Measurements from ENCODE around the gene DYNC1LI1.
"Not testable (repeated sequence)": the region's sequence is repeated elsewhere in the genome, so short reads cannot be mapped to it uniquely, and the experiment has no call there.

Gene DYNC1LI1

GRCh38 chr3:32553459-32553858 lies 17.2 kb downstream of the DYNC1LI1 start:
- no peaks in the 10 kb centered on the region for H3K9me3 ChIP-seq (ENCODE audit: control insufficient read depth, low read length)

GRCh38 chr3:32552013-32552412 lies 18.6 kb downstream of the DYNC1LI1 start:
- Histone ChIP-seq H3K4me3 (ENCODE audit: low read length) (no peak overlapping the region), H3K4me1 (ENCODE audit: control insufficient read depth, insufficient read depth, low read length) (no peaks in the 10 kb centered on the region), H3K9me3 (ENCODE audit: control insufficient read depth, low read length) (no peaks in the 10 kb centered on the region), H3K36me3 (ENCODE audit: control insufficient read depth, insufficient read depth, low read length) (no peaks in the 10 kb centered on the region), H3K9ac (ENCODE audit: low read length) (no peak overlapping the region), H3K27me3 (ENCODE audit: control insufficient read depth, insufficient read depth, low read length) (no peaks in the 10 kb centered on the region)

More at GRCh38 chr3:32553459-32553858, 17.2 kb downstream of the DYNC1LI1 start:
- Histone ChIP-seq H3K36me3 (ENCODE audit: control insufficient read depth, insufficient read depth, low read length) (no peaks in the 10 kb centered on the region), H3K4me3 (ENCODE audit: low read length) (no peak overlapping the region), H3K4me1 (ENCODE audit: control insufficient read depth, insufficient read depth, low read length) (peaks cover 5% of the 10 kb centered on the region), H3K27me3 (ENCODE audit: control insufficient read depth, insufficient read depth, low read length) (no peaks in the 10 kb centered on the region), H3K9ac (ENCODE audit: low read length) (no peak overlapping the region)

- no peaks in the 10 kb centered on the region for H3K27me3 ChIP-seq (ENCODE audit: control insufficient read depth, insufficient read depth, low read length)
- H3K9me3 ChIP-seq (ENCODE audit: control insufficient read depth, low read length) = no peaks in the 10 kb centered on the region
- H3K4me3 ChIP-seq (ENCODE audit: low read length) = no peak overlapping the region
- H3K9ac ChIP-seq (ENCODE audit: low read length) = no peak overlapping the region
- H3K36me3 ChIP-seq (ENCODE audit: control insufficient read depth, insufficient read depth, low read length) = no peaks in the 10 kb centered on the region
- no peaks in the 10 kb centered on the region for H3K4me1 ChIP-seq (ENCODE audit: control insufficient read depth, insufficient read depth, low read length)
Measured at GRCh38 chr3:32551496-32551895, 19.2 kb downstream of the DYNC1LI1 start.

GRCh38 chr3:32551087-32551486 lies 19.6 kb downstream of the DYNC1LI1 start:
- Histone ChIP-seq H3K4me1 (ENCODE audit: control insufficient read depth, insufficient read depth, low read length) (no peaks in the 10 kb centered on the region), H3K9ac (ENCODE audit: low read length) (no peak overlapping the region), H3K4me3 (ENCODE audit: low read length) (no peak overlapping the region), H3K36me3 (ENCODE audit: control insufficient read depth, insufficient read depth, low read length) (no peaks in the 10 kb centered on the region), H3K27me3 (ENCODE audit: control insufficient read depth, insufficient read depth, low read length) (no peaks in the 10 kb centered on the region), H3K9me3 (ENCODE audit: control insufficient read depth, low read length) (no peaks in the 10 kb centered on the region)

- H3K9me3 ChIP-seq (ENCODE audit: control insufficient read depth, low read length) = no peaks in the 10 kb centered on the region
- no peak overlapping the region for H3K4me3 ChIP-seq (ENCODE audit: low read length)
- H3K27me3 ChIP-seq (ENCODE audit: control insufficient read depth, insufficient read depth, low read length) = no peaks in the 10 kb centered on the region
- H3K36me3 ChIP-seq (ENCODE audit: control insufficient read depth, insufficient read depth, low read length) = no peaks in the 10 kb centered on the region
- H3K9ac ChIP-seq (ENCODE audit: low read length) = no peak overlapping the region
- no peaks in the 10 kb centered on the region for H3K4me1 ChIP-seq (ENCODE audit: control insufficient read depth, insufficient read depth, low read length)
Measured at GRCh38 chr3:32545305-32545704, 25.4 kb downstream of the DYNC1LI1 start.

- H3K9ac ChIP-seq (ENCODE audit: low read length) = no peak overlapping the region
- no peaks in the 10 kb centered on the region for H3K36me3 ChIP-seq (ENCODE audit: control insufficient read depth, insufficient read depth, low read length)
- no peaks in the 10 kb centered on the region for H3K4me1 ChIP-seq (ENCODE audit: control insufficient read depth, insufficient read depth, low read length)
- no peak overlapping the region for H3K4me3 ChIP-seq (ENCODE audit: low read length)
- H3K9me3 ChIP-seq (ENCODE audit: control insufficient read depth, low read length) = no peaks in the 10 kb centered on the region
- no peaks in the 10 kb centered on the region for H3K27me3 ChIP-seq (ENCODE audit: control insufficient read depth, insufficient read depth, low read length)
Measured at GRCh38 chr3:32544894-32545293, 25.8 kb downstream of the DYNC1LI1 start.

- H3K4me1 ChIP-seq (ENCODE audit: control insufficient read depth, insufficient read depth, low read length) = no peaks in the 10 kb centered on the region
- H3K27me3 ChIP-seq (ENCODE audit: control insufficient read depth, insufficient read depth, low read length) = no peaks in the 10 kb centered on the region
- no peaks in the 10 kb centered on the region for H3K9me3 ChIP-seq (ENCODE audit: control insufficient read depth, low read length)
- H3K9ac ChIP-seq (ENCODE audit: low read length) = no peak overlapping the region
- no peaks in the 10 kb centered on the region for H3K36me3 ChIP-seq (ENCODE audit: control insufficient read depth, insufficient read depth, low read length)
- no peak overlapping the region for H3K4me3 ChIP-seq (ENCODE audit: low read length)
Measured at GRCh38 chr3:32542807-32543206, 27.9 kb downstream of the DYNC1LI1 start.

GRCh38 chr3:32540899-32541298 lies 29.8 kb downstream of the DYNC1LI1 start:
- Histone ChIP-seq H3K4me1 (ENCODE audit: control insufficient read depth, insufficient read depth, low read length) (no peaks in the 10 kb centered on the region), H3K9me3 (ENCODE audit: control insufficient read depth, low read length) (no peaks in the 10 kb centered on the region), H3K9ac (ENCODE audit: low read length) (no peak overlapping the region), H3K4me3 (ENCODE audit: low read length) (no peak overlapping the region), H3K27me3 (ENCODE audit: control insufficient read depth, insufficient read depth, low read length) (no peaks in the 10 kb centered on the region), H3K36me3 (ENCODE audit: control insufficient read depth, insufficient read depth, low read length) (no peaks in the 10 kb centered on the region)

- Histone ChIP-seq H3K4me1 (ENCODE audit: control insufficient read depth, insufficient read depth, low read length) (no peaks in the 10 kb centered on the region), H3K36me3 (ENCODE audit: control insufficient read depth, insufficient read depth, low read length) (no peaks in the 10 kb centered on the region), H3K4me3 (ENCODE audit: low read length) (no peak overlapping the region), H3K9ac (ENCODE audit: low read length) (no peak overlapping the region), H3K9me3 (ENCODE audit: control insufficient read depth, low read length) (no peaks in the 10 kb centered on the region), H3K27me3 (ENCODE audit: control insufficient read depth, insufficient read depth, low read length) (no peaks in the 10 kb centered on the region)
Measured at GRCh38 chr3:32532434-32532833, 38.2 kb downstream of the DYNC1LI1 start.

GRCh38 chr3:32531010-32531647 lies 39.5 kb downstream of the DYNC1LI1 start:
- Histone ChIP-seq H3K4me1 (ENCODE audit: control insufficient read depth, insufficient read depth, low read length) (no peaks in the 10 kb centered on the region), H3K27me3 (ENCODE audit: control insufficient read depth, insufficient read depth, low read length) (no peaks in the 10 kb centered on the region), H3K4me3 (ENCODE audit: low read length) (no peak overlapping the region), H3K36me3 (ENCODE audit: control insufficient read depth, insufficient read depth, low read length) (no peaks in the 10 kb centered on the region), H3K9ac (ENCODE audit: low read length) (no peak overlapping the region), H3K9me3 (ENCODE audit: control insufficient read depth, low read length) (no peaks in the 10 kb centered on the region)

GRCh38 chr3:32525720-32526119 lies 44.9 kb downstream of the DYNC1LI1 start:
- no peaks in the 10 kb centered on the region for H3K9me3 ChIP-seq (ENCODE audit: control insufficient read depth, low read length)
- H3K4me1 ChIP-seq (ENCODE audit: control insufficient read depth, insufficient read depth, low read length) = no peaks in the 10 kb centered on the region
- H3K9ac ChIP-seq (ENCODE audit: low read length) = no peak overlapping the region
- H3K36me3 ChIP-seq (ENCODE audit: control insufficient read depth, insufficient read depth, low read length) = no peaks in the 10 kb centered on the region
- H3K4me3 ChIP-seq (ENCODE audit: low read length) = no peak overlapping the region
- no peaks in the 10 kb centered on the region for H3K27me3 ChIP-seq (ENCODE audit: control insufficient read depth, insufficient read depth, low read length)

- no peaks in the 10 kb centered on the region for H3K4me1 ChIP-seq (ENCODE audit: control insufficient read depth, insufficient read depth, low read length)
- no peaks in the 10 kb centered on the region for H3K27me3 ChIP-seq (ENCODE audit: control insufficient read depth, insufficient read depth, low read length)
- no peaks in the 10 kb centered on the region for H3K9me3 ChIP-seq (ENCODE audit: control insufficient read depth, low read length)
- H3K9ac ChIP-seq (ENCODE audit: low read length) = no peak overlapping the region
- no peaks in the 10 kb centered on the region for H3K36me3 ChIP-seq (ENCODE audit: control insufficient read depth, insufficient read depth, low read length)
- no peak overlapping the region for H3K4me3 ChIP-seq (ENCODE audit: low read length)
Measured at GRCh38 chr3:32522682-32523081, 48.0 kb downstream of the DYNC1LI1 start.

GRCh38 chr3:32518921-32519320 lies 51.7 kb downstream of the DYNC1LI1 start:
- not testable (repeated sequence) for H3K27me3 ChIP-seq (ENCODE audit: control insufficient read depth, insufficient read depth, low read length); H3K4me3 ChIP-seq (ENCODE audit: low read length); H3K36me3 ChIP-seq (ENCODE audit: control insufficient read depth, insufficient read depth, low read length); H3K9ac ChIP-seq (ENCODE audit: low read length); H3K4me1 ChIP-seq (ENCODE audit: control insufficient read depth, insufficient read depth, low read length); H3K9me3 ChIP-seq (ENCODE audit: control insufficient read depth, low read length)

All from mucosa of stomach (tissue), 1 donor.